Parathyroid adenoma (tissue), 2 donors: ENCODE results near the gene MAPK13.
A peak's percentile ranks its signal among the peaks of the same experiment; 100 is the strongest.

Experiments used
- H2AFZ ChIP-seq: fragments of 300-600 bp; sonication (generic); one replicate; pipeline ENCODE4 v1.7.0; 2017; ENCODE audit warnings: antibody characterized with exemption, mild to moderate bottlenecking
- H3K27ac ChIP-seq: fragments of 300-600 bp; sonication (generic); one replicate; pipeline ENCODE4 v1.7.0; 2017
- H3K27me3 ChIP-seq: fragments of 300-600 bp; sonication (generic); one replicate; pipeline ENCODE4 v1.7.0; 2017; ENCODE audit warnings: low read length; ENCODE audit not compliant: control insufficient read depth, insufficient read depth
- H3K36me3 ChIP-seq: fragments of 300-600 bp; sonication (generic); one replicate; pipeline ENCODE4 v1.7.0; 2017; ENCODE audit warnings: low read length; ENCODE audit not compliant: control insufficient read depth, insufficient read depth
- H3K4me1 ChIP-seq: fragments of 300-600 bp; sonication (generic); one replicate; pipeline ENCODE4 v1.7.0; 2017; ENCODE audit warnings: control low read depth
- H3K4me2 ChIP-seq: fragments of 300-600 bp; sonication (generic); one replicate; pipeline ENCODE4 v1.7.0; 2017; ENCODE audit warnings: low read length
- H3K4me3 ChIP-seq: fragments of 300-600 bp; sonication (generic); one replicate; pipeline ENCODE4 v1.7.0; 2017; ENCODE audit warnings: low read depth, low read length
- H3K79me2 ChIP-seq: fragments of 300-600 bp; sonication (generic); one replicate; pipeline ENCODE4 v1.7.0; 2017; ENCODE audit warnings: control low read depth
- H3K9ac ChIP-seq: fragments of 300-600 bp; sonication (generic); one replicate; pipeline ENCODE4 v1.7.0; 2017; ENCODE audit warnings: mild to moderate bottlenecking
- H3K9me3 ChIP-seq: fragments of 300-600 bp; sonication (generic); one replicate; pipeline ENCODE4 v1.7.0; 2017; ENCODE audit warnings: low read length; ENCODE audit not compliant: control insufficient read depth
- CTCF ChIP-seq: fragments of 300-600 bp; sonication (generic); IDR thresholded peaks from one replicate; pipeline ENCODE4 v1.7.0; 2017; ENCODE audit warnings: antibody characterized with exemption, mild to moderate bottlenecking
- donor health status: primary hyperparathyroidism.

Gene MAPK13

GRCh38 chr6:36138667-36139066 lies 8.4 kb downstream of the MAPK13 start:
- H3K4me1 ChIP-seq, result peaks cover 3% of the 10 kb centered on the region
- peaks cover 1% of the 10 kb centered on the region for H3K79me2 ChIP-seq
- H3K27me3 ChIP-seq, result no peaks in the 10 kb centered on the region
- no peak for TF ChIP-seq CTCF
- no peaks in the 10 kb centered on the region for H3K36me3 ChIP-seq
- no peak overlapping the region for H3K9ac ChIP-seq
- H3K4me2 ChIP-seq, result no peak overlapping the region
- no peak overlapping the region for H3K27ac ChIP-seq
- no peaks in the 10 kb centered on the region for H3K9me3 ChIP-seq
- no peak overlapping the region for H2AFZ ChIP-seq
- no peak overlapping the region for H3K4me3 ChIP-seq

- H3K4me1 ChIP-seq, result no peaks in the 10 kb centered on the region
- H3K4me3 ChIP-seq, result no peak overlapping the region
- no peaks in the 10 kb centered on the region for H3K9me3 ChIP-seq
- H2AFZ ChIP-seq, result no peak overlapping the region
- H3K27ac ChIP-seq, result no peak overlapping the region
- no peak overlapping the region for H3K9ac ChIP-seq
- no peaks in the 10 kb centered on the region for H3K27me3 ChIP-seq
- no peaks in the 10 kb centered on the region for H3K79me2 ChIP-seq
- TF ChIP-seq CTCF, result peak; percentile 23
- no peak overlapping the region for H3K4me2 ChIP-seq
- H3K36me3 ChIP-seq, result no peaks in the 10 kb centered on the region
Measured at GRCh38 chr6:36139431-36139830, 9.1 kb downstream of the MAPK13 start.

GRCh38 chr6:36139991-36140710 lies 9.8 kb downstream of the MAPK13 start:
- no peaks in the 10 kb centered on the region for H3K27me3 ChIP-seq
- H3K9ac ChIP-seq, result no peak overlapping the region
- TF ChIP-seq CTCF, result no peak
- peak overlapping the region; percentile 4 for H3K4me2 ChIP-seq
- H3K4me1 ChIP-seq, result no peaks in the 10 kb centered on the region
- no peak overlapping the region for H3K4me3 ChIP-seq
- H3K79me2 ChIP-seq, result no peaks in the 10 kb centered on the region
- H3K27ac ChIP-seq, result no peak overlapping the region
- no peaks in the 10 kb centered on the region for H3K9me3 ChIP-seq
- no peak overlapping the region for H2AFZ ChIP-seq
- H3K36me3 ChIP-seq, result no peaks in the 10 kb centered on the region

GRCh38 chr6:36141091-36141490 lies 10.8 kb downstream of the MAPK13 start:
- no peak overlapping the region for H3K27ac ChIP-seq
- H3K4me2 ChIP-seq, result no peak overlapping the region
- no peaks in the 10 kb centered on the region for H3K79me2 ChIP-seq
- H3K9ac ChIP-seq, result no peak overlapping the region
- no peak overlapping the region for H2AFZ ChIP-seq
- H3K4me1 ChIP-seq, result no peaks in the 10 kb centered on the region
- H3K27me3 ChIP-seq, result no peaks in the 10 kb centered on the region
- H3K36me3 ChIP-seq, result no peaks in the 10 kb centered on the region
- no peaks in the 10 kb centered on the region for H3K9me3 ChIP-seq
- no peak overlapping the region for H3K4me3 ChIP-seq
- TF ChIP-seq CTCF, result no peak

- no peak for TF ChIP-seq CTCF
- Histone ChIP-seq H3K4me1 (no peaks in the 10 kb centered on the region), H3K9ac (no peak overlapping the region), H3K4me3 (no peak overlapping the region), H3K4me2 (no peak overlapping the region), H2AFZ (no peak overlapping the region), H3K36me3 (no peaks in the 10 kb centered on the region), H3K79me2 (no peaks in the 10 kb centered on the region), H3K27ac (no peak overlapping the region), H3K27me3 (no peaks in the 10 kb centered on the region), H3K9me3 (no peaks in the 10 kb centered on the region)
Measured at GRCh38 chr6:36141961-36142360, 11.6 kb downstream of the MAPK13 start.
